ENCODE data around the gene TNFRSF19. TPM values are rescaled to one million over a fixed set of nuclear protein-coding genes. Genes with fewer than 3 reads are reported as not detected.

TNFRSF19 gene
- total and polyA plus RNA-seq, 2 of the 8 experiments (the other 6 are each of a cell fraction or from before 2014, with no cell fraction given), result 0.50 to 0.95 TPM

DNA sequence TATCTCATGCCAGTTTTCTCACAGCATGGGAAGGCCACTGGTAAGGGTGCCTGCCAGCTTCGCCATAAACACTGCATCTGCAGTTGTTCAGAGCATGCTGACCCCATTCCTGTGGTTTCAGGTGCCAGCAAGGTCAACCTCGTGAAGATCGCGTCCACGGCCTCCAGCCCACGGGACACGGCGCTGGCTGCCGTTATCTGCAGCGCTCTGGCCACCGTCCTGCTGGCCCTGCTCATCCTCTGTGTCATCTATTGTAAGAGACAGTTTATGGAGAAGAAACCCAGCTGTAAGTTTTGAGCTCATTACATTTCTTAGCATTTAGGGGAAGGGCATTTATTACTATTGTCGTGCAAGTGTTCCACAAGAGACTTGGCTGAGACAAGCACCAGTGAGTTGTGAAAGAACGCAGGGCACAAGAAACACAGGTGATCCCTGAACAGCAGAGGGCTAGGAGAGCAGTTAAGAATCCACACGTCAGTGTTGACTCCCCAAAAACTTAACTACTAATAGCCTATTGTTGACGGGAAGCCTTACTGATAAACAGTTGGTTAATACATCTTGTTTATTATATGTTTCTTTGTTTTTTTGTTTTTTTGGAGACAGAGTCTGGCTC is 88.8 kb downstream of the TNFRSF19 start:
- 97% methylated on average over 15 of the region's 15 CpGs; no CpG with 5 or more reads in 1 of the 2 experiments for WGBS, 2 experiments (ENCODE audit: extremely low coverage in 1 of 2, insufficient coverage in 1 of 2, insufficient read length in 1 of 2, insufficient replicate concordance in 2 of 2, low coverage in 1 of 2, low lambda C conversion rate in 2 of 2, missing lambda C conversion rate in 1 of 2)
- 0 out of 4 replicates have a peak, but pooled peaks cover 0 to 2% of the 10 kb centered on the region in 2 experiments for H3K9me3 ChIP-seq (ENCODE audit: insufficient read depth in 2 of 2, low read depth in 1 of 2, low read length in 1 of 2)
- no peak overlapping the region for H4K8ac ChIP-seq (ENCODE audit: extremely low read depth, insufficient read depth, low read length)
- H3K4ac ChIP-seq (replicated peaks; ENCODE audit: insufficient read length, low read depth, low read length), result no peak overlapping the region
- H3K9ac ChIP-seq (replicated peaks in 1 of 4; ENCODE audit: extremely low read depth in 1 of 4, low read depth in 3 of 4, low read length in 3 of 4), result no peak overlapping the region
- H3K4me1 ChIP-seq (replicated peaks in 1 of 4; ENCODE audit: control insufficient read depth in 3 of 4, insufficient read depth in 4 of 4, low read length in 3 of 4), result peaks cover 0 to 13% (median 6%) of the 10 kb centered on the region in 4 experiments; a peak in 3 of 7 replicates
- H4K20me1 ChIP-seq (replicated peaks in 1 of 2; ENCODE audit: control insufficient read depth in 1 of 2, insufficient read depth in 2 of 2, low read length in 2 of 2), result no peaks in the 10 kb centered on the region
- no peaks in the 10 kb centered on the region for H3K36me3 ChIP-seq (ENCODE audit: control insufficient read depth in 2 of 4, insufficient read depth in 4 of 4, low read length in 3 of 4)
- no peak overlapping the region for H4K91ac ChIP-seq (replicated peaks; ENCODE audit: insufficient read length, low read length)
- no peak overlapping the region for H4K5ac ChIP-seq (ENCODE audit: insufficient read length, low read depth, low read length)
- H3K79me2 ChIP-seq (ENCODE audit: control insufficient read depth in 1 of 2, insufficient read depth in 2 of 2, low read length in 2 of 2), result no peaks in the 10 kb centered on the region
- no peak overlapping the region for H2BK120ac ChIP-seq (replicated peaks; ENCODE audit: low read depth, low read length)
- H3K56ac ChIP-seq (replicated peaks; ENCODE audit: insufficient read length, low read depth, low read length), result no peak overlapping the region
- H3K23ac ChIP-seq (ENCODE audit: insufficient read length), result no peak overlapping the region
- no peak overlapping the region; the same call in 1 of the 2 replicates for H3K18ac ChIP-seq (ENCODE audit: extremely low read depth, low read length)
- ChIA-PET CTCF (ENCODE audit: partially characterized antibody) (interaction anchor here (0.7 to 3.9 kb wide), 9 partner anchors 9 to 230 kb away, joined by 3 to 19 read pairs (median 3); partner anchors contain the start of gene MIPEP), POLR2A (ENCODE audit: partially characterized antibody) (interaction anchor here (0.7 kb wide), 1 partner anchor 8 kb away, joined by 3 read pairs; no protein-coding TSS in a partner anchor)
- H2BK15ac ChIP-seq (ENCODE audit: low read length), result no peak overlapping the region
- peak overlapping the region; percentile 30; the same call in 1 of the 2 replicates for H2BK5ac ChIP-seq (ENCODE audit: low read depth, low read length)
- H3K79me1 ChIP-seq (ENCODE audit: low read depth, low read length), result no peaks in the 10 kb centered on the region
- FAIRE-seq (no peak), DNase-seq (ENCODE audit: low read depth in 1 of 2, low spot score in 2 of 2) (no peak)
- no peak overlapping the region for H2AFZ ChIP-seq (ENCODE audit: low read length)
- H3K4me2 ChIP-seq (ENCODE audit: insufficient read depth in 1 of 2, low read depth in 2 of 2, low read length in 2 of 2), result no peak overlapping the region
- H2BK20ac ChIP-seq (ENCODE audit: low read length), result 0 out of 2 replicates have a peak overlapping the region, but pooled peaks have one; percentile 43
- H2AK5ac ChIP-seq (ENCODE audit: low read depth, low read length), result no peak overlapping the region
- H3K27me3 ChIP-seq (replicated peaks in 1 of 4; ENCODE audit: control insufficient read depth in 3 of 4, extremely low read depth in 1 of 4, insufficient read depth in 3 of 4, low read length in 3 of 4), result no peaks in the 10 kb centered on the region
- no peak overlapping the region for H3K4me3 ChIP-seq (ENCODE audit: extremely low read depth in 1 of 4, insufficient read depth in 2 of 4, low read depth in 3 of 4, low read length in 4 of 4)
- H3K14ac ChIP-seq (ENCODE audit: insufficient read length), result no peak overlapping the region
- 0 out of 2 replicates have a peak overlapping the region, but pooled peaks have one; percentile 23 for H2BK12ac ChIP-seq (ENCODE audit: low read depth, low read length)
- no peaks in the 10 kb centered on the region for H3K23me2 ChIP-seq (ENCODE audit: low read depth, low read length)
- H3K27ac ChIP-seq (ENCODE audit: low read depth, low read length), result no peak overlapping the region
- no peak for TF ChIP-seq POLR2AphosphoS5 (IDR thresholded peaks at IDR 0.05; ENCODE audit: low read depth, low read length)
- TF ChIP-seq CHD2 (IDR thresholded peaks at IDR 0.05; ENCODE audit: low read length), result no peak
- TF ChIP-seq CEBPB (IDR thresholded peaks at IDR 0.05; ENCODE audit: low read depth, low read length), result no peak
- no peak for TF ChIP-seq SIRT6 (IDR thresholded peaks at IDR 0.05; ENCODE audit: low read length)
- TF ChIP-seq SIN3A (conservative IDR thresholded peaks at IDR 0.05 in 1 of 2, IDR thresholded peaks at IDR 0.05 in 1 of 2; ENCODE audit: low read depth in 1 of 2, low read length in 2 of 2), result no peak
- no peak for TF ChIP-seq ATF3 (IDR thresholded peaks at IDR 0.05; ENCODE audit: insufficient read depth, low read depth, low read length)
- TF ChIP-seq KDM4A (IDR thresholded peaks at IDR 0.05; ENCODE audit: low read depth, low read length, severe bottlenecking), result no peak
- TF ChIP-seq POLR2A (IDR thresholded peaks at IDR 0.05; ENCODE audit: control extremely low read depth in 1 of 2, low read depth in 2 of 2, low read length in 2 of 2), result no peak
- no peak for TF ChIP-seq BCL11A (IDR thresholded peaks at IDR 0.05; ENCODE audit: low read depth in 2 of 2, low read length in 2 of 2)
- TF ChIP-seq KDM1A (IDR thresholded peaks at IDR 0.05; ENCODE audit: borderline replicate concordance, low read length), result no peak
- TF ChIP-seq EGR1 (IDR thresholded peaks at IDR 0.05; ENCODE audit: borderline replicate concordance, low read depth, low read length), result no peak
- TF ChIP-seq HDAC6 (IDR thresholded peaks at IDR 0.05; ENCODE audit: low read depth, low read length), result no peak
- TF ChIP-seq CHD1 (IDR thresholded peaks at IDR 0.05; ENCODE audit: low read depth, low read length), result no peak
